GM19468 (cell line): ENCODE data around the gene EIF4G2.
"Not testable (repeated sequence)": the region's sequence is repeated elsewhere in the genome, so short reads cannot be mapped to it uniquely, and the experiment has no call there.

Experiments used
- ATAC-seq: cut with Tn5 transposase; IDR thresholded peaks from one replicate; pipeline ENCODE4 v1.9.1; 2021; ENCODE audit warnings: mild to moderate bottlenecking, moderate library complexity, moderate number of reproducible peaks; ENCODE audit not compliant: unreplicated experiment; ENCODE audit errors: extremely low read depth

The EIF4G2 gene

DNA sequence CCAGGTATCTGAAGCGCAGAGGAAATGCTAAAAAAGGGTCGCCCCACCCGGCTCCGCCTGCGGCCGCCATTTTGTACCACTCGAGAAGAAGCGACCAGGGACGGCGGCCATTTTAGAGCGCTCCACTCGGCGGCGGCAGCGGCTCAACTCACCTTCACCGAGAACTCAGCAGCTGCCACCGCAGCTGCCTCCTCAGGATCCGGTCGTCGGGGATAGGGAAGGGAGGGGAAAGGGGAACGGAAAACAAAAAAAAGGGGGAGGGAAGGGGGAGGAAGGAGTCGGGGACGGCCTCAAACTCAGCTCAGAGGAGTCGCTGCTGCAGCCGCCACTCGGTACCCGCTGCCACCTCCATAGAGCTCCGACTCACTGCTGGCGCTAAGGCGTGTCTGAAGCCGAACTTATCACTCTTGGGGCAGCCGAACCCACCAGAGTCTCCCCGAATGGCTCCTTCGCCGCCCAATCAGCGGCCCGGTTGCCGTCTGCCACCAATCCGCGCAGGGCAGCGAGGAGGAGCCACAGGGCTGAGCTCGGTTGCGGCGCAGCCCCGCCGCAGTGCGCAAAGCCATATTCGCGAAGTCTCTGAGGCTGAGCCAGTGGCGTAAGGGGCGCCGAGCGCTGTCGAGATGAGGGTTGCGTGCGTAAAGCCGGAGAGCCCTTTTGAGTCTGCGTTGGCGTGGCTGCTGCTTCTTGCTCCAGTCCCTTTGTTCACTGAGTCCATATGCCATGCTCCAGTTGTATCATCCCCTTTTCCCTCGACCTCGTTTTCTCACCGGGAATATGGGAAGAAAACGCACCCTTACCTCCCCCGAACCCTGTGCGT lies at the start of gene EIF4G2:
TSS of gene EIF4G2 (minus strand) at position 374 of the 820 bp plus-strand sequence.
- peak; percentile 97 for ATAC-seq

GRCh38 chr11:10857709-10858438 lies 49.1 kb upstream of the EIF4G2 start, which contains the start of gene ZBED5:
ZBED5 (minus strand) TSS chr11:10858053; CDS start chr11:10854945, 3,108 bp downstream.
- ATAC-seq, result peak; percentile 94

- no peak for ATAC-seq
Measured at GRCh38 chr11:10857459-10857708, 48.7 kb upstream of the EIF4G2 start.

GRCh38 chr11:10856689-10857458 lies 48.1 kb upstream of the EIF4G2 start:
- ATAC-seq, result no peak

- no peak for ATAC-seq
Measured at GRCh38 chr11:10855295-10855694, 46.6 kb upstream of the EIF4G2 start.

DNA sequence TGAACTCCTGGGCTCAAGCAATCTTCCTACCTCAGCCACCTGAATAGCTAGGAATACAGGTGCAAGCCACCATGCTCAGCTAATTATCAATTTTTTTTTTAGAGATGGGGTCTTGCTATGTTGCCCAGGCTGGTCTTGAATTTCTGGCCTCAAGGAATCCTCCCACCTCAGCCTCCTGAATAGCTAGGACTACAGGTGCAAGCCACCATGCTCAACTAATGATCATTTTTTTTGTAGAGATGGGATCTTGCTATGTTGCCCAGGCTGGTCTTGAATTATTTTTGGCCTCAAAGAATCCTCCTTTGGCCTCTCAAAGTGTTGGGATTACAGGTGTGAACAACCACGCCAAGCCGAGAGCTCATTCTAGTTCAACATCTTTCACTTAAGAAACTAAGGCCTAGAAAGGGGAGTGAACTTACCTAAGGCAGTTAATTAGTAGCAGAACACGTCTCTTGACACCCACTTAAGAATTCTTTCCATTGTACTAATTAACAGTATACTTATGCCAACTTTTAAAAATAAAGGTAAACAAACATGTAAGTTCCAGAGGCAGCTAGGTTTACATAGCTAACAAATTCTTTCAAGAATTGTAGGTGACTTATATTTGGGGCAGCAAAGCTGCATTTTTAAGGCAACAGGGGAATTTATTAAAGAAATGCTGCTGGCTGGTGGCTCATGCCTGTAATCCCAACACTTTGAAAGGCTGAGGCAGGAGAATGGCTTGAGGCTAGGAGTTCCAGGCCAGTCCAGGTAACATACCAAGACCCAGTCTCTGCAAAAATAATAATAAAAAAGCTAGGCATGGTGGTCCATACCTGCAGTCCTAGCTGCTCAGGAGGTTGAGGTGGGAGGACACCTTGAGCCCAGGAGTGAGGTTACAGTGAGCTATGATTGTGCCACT lies 39.5 kb upstream of the EIF4G2 start:
- no peak for ATAC-seq

GRCh38 chr11:10846660-10847059 lies 37.9 kb upstream of the EIF4G2 start:
- no peak for ATAC-seq

DNA sequence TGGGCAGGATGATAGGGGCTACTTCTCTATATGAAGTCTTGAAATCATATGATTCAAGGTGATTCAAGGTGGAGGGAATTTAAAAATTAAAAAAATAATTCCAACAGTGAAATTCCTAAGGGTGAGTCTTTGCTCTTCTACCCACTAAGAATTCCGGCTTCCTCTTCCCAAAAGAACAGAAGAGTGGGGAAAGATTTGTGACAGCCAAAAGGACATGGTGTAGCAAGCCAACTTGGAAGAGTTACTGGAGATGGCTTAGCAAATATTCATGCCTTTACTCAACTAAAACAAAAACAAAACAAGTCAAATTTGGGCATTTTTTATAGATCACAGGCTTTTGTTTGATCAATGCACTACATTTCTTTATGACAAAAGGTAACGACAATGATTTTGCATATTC lies 36.9 kb upstream of the EIF4G2 start:
- no peak for ATAC-seq

- no peak for ATAC-seq
Measured at GRCh38 chr11:10844796-10845195, 36.1 kb upstream of the EIF4G2 start.

DNA sequence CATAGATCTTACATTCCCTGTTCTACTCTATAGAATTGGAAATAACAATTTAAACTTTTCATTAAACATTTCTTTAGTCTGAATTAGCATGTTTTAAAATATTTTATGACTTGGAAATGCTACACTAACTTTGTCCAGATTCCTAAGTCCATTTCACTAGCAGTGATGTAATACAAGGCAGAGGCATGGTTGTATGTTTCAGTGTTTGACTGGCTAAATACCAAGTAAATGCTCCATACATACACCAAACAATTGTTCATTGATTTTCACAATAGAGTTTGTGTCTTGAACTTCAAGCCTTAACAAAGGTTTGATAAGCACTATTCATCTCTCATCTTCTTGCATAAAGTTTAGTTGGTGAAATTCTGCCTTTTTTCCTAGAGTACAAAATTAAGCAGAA lies 35.6 kb upstream of the EIF4G2 start:
- ATAC-seq, result no peak

DNA sequence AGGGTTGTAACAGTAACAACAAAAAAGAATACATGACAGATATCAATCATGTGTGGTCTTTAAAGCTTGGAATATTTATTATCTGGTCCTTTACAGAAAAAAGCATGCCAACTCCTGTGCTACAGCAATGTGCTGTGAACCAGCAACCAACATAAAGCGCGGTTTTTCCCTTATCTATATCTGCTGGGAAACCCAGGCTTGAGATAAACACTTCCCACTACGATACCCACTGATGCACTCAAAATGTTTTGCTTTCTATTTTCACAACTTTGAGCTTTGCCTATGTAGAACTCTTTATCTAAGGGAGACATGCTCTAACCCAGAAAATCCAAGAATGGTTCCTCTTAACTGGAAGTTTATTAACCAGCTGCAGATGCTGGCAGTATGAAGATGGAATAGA lies 30.2 kb upstream of the EIF4G2 start:
- ATAC-seq, result no peak

DNA sequence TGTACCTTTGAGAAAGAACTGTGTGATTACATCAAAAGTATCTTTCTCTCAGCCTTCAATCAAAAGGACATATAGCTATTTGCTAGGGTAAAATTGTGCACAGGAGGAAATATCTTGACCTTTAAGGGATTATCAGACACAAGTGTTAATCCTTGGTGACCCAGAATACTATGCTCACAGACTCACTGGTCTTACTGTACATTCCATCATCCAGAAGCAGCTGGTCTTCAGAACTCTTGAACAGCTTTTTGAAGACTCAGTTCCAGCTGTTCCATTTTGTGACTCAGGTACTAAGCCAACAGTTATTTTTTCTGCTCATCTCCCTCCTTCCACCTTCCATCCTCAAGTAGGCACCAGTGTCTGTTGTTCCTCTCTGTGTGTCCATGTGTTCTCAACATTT lies 29.4 kb upstream of the EIF4G2 start:
- ATAC-seq, result no peak

DNA sequence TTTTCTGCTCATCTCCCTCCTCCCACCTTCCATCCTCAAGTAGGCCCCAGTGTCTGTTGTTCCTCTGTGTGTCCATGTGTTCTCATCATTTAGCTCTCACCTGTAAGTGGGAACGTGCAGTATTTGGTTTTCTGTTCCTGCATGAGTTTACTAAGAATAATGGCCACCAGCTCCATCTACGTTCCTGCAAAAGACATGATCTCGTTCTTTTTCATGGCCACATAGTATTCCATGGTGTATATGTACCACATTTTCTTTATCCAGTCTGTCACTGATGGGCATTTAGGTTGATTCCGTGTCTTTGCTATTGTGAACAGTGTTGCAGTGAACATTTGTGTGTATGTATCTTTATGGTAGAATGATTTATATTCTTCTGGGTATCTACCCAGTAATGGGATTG lies 28.2 kb upstream of the EIF4G2 start:
- ATAC-seq, result not testable (repeated sequence)

DNA sequence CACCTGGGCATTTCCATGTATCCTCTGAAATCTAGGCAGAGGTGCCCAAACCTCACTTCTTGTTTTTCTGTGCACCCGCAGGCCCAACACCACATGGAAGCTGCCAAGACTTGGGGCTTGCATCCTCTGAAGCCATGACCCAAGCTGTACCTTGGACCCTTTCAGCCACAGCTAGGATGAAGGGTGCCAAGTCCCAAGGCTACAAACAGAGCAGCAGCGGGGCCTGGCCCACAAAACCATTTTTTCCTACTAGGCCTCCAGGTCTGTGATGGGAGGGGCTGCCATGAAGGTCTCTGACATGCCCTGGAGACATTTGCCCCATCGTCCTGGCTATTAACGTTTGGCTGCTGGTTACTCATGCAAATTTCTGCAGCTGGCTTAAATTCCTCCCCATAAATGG lies 20.4 kb upstream of the EIF4G2 start:
- ATAC-seq, result no peak

- no peak for ATAC-seq
Measured at GRCh38 chr11:10828402-10828801, 19.7 kb upstream of the EIF4G2 start.

DNA sequence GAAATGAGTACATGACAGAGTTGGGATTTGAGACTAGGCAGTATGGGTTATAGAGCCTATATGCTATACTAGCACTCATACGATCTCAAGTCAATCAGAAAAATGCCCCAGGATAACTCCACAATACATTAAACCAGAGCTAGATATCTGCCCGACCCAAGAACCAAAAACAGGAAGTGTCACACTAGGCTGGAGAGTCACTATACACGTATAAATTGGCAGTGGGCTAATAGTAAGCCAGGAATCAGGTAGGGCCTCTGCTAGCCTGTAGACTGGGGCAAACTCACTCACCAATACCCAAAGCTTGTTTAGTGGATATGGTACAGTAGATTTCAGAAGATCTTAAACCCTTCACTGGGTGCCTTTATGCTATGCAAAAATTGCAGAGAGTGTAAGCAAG lies 16.2 kb upstream of the EIF4G2 start:
- no peak for ATAC-seq

GRCh38 chr11:10823152-10823579 lies 14.4 kb upstream of the EIF4G2 start:
- ATAC-seq, result no peak

DNA sequence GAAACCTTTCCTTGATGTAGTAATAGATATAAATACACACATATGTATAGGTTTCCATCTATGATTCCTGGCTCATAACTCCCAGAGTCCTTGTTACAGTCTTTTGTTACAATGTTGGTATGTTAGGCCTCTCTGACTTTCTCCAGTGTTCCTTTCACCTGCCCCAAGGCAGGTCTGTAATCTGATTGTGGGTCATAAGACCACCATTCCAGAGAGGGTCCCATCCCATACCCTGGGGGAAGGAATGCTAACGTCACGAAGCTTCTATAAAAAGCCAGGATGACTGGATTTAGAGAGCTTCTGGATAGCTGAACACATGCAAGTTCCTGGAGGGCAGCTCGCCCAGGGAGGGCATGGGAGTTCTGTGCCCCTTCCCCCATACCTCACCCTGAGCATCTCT lies 13.8 kb upstream of the EIF4G2 start:
- not testable (repeated sequence) for ATAC-seq

DNA sequence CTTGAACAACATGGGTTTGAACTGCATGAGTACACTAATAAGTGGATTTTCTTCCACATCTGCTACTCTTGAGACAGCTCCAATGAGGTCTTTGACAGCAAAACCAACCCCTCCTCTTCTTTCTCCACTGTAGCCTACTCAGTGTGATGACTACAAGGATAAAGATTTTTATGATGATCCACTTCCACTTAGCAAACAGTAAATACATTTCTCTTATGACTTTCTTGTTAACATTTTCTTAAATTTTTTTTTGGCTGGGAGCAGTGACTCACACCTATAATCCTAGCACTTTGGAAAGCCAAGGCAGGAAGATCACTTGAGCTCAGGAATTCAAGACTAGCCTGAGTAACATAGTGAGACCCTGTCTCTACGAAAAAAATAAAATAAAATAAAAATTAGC lies 9.9 kb upstream of the EIF4G2 start:
- ATAC-seq, result no peak

- no peak for ATAC-seq
Measured at GRCh38 chr11:10813945-10814344, 5.2 kb upstream of the EIF4G2 start.
